ENCODE measurements around the gene SERTM1. TPM values are rescaled to one million over a fixed set of nuclear protein-coding genes. Genes with fewer than 3 reads are reported as not detected.

Gene SERTM1
- total RNA-seq: not detected in 2 replicates

DNA sequence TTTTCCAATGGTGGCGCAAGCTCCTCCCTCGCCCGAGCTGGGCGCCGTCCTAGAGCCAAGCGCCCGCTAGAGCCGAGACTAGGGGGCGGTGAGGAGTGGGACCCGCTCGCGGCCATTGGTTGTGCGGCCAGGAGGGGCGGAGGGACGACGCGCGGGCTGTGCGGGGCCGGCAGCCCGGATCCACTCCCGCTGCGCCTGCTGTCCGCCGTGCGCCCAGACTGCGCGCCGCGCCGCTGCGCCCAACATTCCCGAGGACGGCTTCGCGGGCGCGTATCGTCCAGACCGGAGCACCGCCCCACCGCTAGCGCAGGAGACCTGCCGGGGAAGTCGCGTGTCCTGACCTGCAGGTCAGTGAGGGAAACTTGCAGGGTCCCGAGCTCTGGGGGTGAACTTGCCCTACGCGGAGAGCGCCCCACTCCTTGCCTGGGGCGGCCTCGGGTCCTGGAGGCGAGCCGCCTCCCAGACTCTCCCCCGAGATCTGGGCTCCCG is at the start of gene SERTM1:
TSS of gene SERTM1 (plus strand) at position 183 of the 489 bp plus-strand sequence. CDS start 21,059 bp downstream, outside the sequence.
- Histone ChIP-seq H3K27ac (ENCODE audit: low read depth, low read length) (no peak within 1 kb of the TSS), H3K9me3 (ENCODE audit: low read depth, low read length) (no peaks in the 10 kb centered on the region), H2AFZ (ENCODE audit: low read length) (no peak within 1 kb of the TSS), H3K4me1 (ENCODE audit: insufficient read depth, low read length) (no peaks in the 10 kb centered on the region), H3K4me3 (ENCODE audit: insufficient read depth, low read length) (no peak within 1 kb of the TSS), H4K20me1 (ENCODE audit: insufficient read depth, low read length) (no peaks in the 10 kb centered on the region), H3K4me2 (ENCODE audit: insufficient read depth, low read length) (peak within 1 kb of the TSS; percentile 48), H3K36me3 (ENCODE audit: insufficient read depth, low read length) (no peaks in the 10 kb centered on the region), H3K27me3 (ENCODE audit: insufficient read depth, low read length) (peaks cover 31% of the 10 kb centered on the region), H3K79me2 (ENCODE audit: insufficient read depth, low read length) (no peaks in the 10 kb centered on the region)
- TF ChIP-seq, protein P1, sequence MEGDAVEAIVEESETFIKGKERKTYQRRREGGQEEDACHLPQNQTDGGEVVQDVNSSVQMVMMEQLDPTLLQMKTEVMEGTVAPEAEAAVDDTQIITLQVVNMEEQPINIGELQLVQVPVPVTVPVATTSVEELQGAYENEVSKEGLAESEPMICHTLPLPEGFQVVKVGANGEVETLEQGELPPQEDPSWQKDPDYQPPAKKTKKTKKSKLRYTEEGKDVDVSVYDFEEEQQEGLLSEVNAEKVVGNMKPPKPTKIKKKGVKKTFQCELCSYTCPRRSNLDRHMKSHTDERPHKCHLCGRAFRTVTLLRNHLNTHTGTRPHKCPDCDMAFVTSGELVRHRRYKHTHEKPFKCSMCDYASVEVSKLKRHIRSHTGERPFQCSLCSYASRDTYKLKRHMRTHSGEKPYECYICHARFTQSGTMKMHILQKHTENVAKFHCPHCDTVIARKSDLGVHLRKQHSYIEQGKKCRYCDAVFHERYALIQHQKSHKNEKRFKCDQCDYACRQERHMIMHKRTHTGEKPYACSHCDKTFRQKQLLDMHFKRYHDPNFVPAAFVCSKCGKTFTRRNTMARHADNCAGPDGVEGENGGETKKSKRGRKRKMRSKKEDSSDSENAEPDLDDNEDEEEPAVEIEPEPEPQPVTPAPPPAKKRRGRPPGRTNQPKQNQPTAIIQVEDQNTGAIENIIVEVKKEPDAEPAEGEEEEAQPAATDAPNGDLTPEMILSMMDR (IDR thresholded peaks at IDR 0.05; ENCODE audit: extremely low read depth, low read depth, low read length): no peak
- no peak for DNase-seq (ENCODE audit: insufficient read length, low spot score, missing footprints)

DNA sequence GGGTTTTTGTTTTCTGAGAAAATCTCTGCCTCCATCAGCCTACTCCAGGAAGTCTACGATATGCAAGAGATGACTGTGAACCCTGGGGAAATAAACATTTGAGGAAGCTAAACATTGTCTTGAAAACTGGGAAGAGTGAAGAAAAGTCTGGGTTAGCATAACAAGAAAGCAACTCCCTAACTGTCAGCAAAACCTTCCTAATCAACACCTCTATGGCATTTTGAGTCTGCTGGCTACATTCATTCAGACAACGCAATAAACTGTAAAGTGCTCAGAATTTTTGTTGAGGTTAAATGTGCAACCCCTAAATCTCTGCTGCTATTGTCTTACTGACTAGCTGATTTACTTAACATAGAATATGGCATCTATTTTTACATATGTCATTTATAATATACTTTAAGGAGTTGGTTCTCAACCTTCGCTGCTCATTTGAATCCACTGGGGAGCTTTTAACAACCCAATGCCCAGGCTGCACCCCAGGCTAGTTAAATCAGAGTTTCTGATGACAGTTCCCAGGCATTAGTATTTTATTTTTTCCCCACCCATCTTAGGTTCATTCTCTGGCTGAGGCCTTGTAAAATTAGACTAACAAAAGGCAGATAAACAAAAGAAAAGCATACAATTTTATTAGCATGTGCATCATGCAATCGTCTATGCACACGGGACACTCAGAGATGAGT is 45.3 kb upstream of the SERTM1 start:
- DNase-seq (ENCODE audit: insufficient read length, low spot score, missing footprints): peak; percentile 27
- Histone ChIP-seq H3K36me3 (ENCODE audit: insufficient read depth, low read length) (no peaks in the 10 kb centered on the region), H3K4me1 (ENCODE audit: insufficient read depth, low read length) (no peaks in the 10 kb centered on the region), H3K4me3 (ENCODE audit: insufficient read depth, low read length) (no peak overlapping the region), H2AFZ (ENCODE audit: low read length) (no peak overlapping the region), H3K4me2 (ENCODE audit: insufficient read depth, low read length) (no peak overlapping the region), H4K20me1 (ENCODE audit: insufficient read depth, low read length) (no peaks in the 10 kb centered on the region), H3K9me3 (ENCODE audit: low read depth, low read length) (no peaks in the 10 kb centered on the region), H3K27me3 (ENCODE audit: insufficient read depth, low read length) (no peaks in the 10 kb centered on the region), H3K27ac (ENCODE audit: low read depth, low read length) (no peak overlapping the region), H3K79me2 (ENCODE audit: insufficient read depth, low read length) (no peaks in the 10 kb centered on the region)
- TF ChIP-seq, protein P1 (IDR thresholded peaks at IDR 0.05; ENCODE audit: extremely low read depth, low read depth, low read length): no peak

DNA sequence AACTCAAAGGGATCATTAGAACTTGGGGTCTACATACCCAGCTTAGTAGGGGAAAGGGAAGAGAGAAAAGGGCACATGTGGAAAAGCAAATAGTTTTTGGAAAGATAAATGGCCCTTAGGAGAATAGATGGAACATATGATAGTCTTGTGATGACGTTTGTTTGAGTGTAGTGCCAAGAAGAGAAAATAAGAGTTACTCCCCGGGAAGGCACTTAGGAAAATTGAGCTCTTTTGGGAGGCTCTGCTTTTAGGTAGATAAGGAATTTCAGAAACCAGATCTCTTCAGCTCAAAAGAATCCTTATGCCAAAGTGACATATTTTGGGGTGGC is 44.8 kb upstream of the SERTM1 start:
- H3K4me1 ChIP-seq (ENCODE audit: insufficient read depth, low read length): no peaks in the 10 kb centered on the region
- no peak overlapping the region for H3K4me2 ChIP-seq (ENCODE audit: insufficient read depth, low read length)
- no peak for DNase-seq (ENCODE audit: insufficient read length, low spot score, missing footprints)
- H3K79me2 ChIP-seq (ENCODE audit: insufficient read depth, low read length): no peaks in the 10 kb centered on the region
- no peak overlapping the region for H2AFZ ChIP-seq (ENCODE audit: low read length)
- TF ChIP-seq, protein P1 (IDR thresholded peaks at IDR 0.05; ENCODE audit: extremely low read depth, low read depth, low read length): no peak
- H3K27me3 ChIP-seq (ENCODE audit: insufficient read depth, low read length): no peaks in the 10 kb centered on the region
- no peaks in the 10 kb centered on the region for H3K9me3 ChIP-seq (ENCODE audit: low read depth, low read length)
- no peak overlapping the region for H3K4me3 ChIP-seq (ENCODE audit: insufficient read depth, low read length)
- no peak overlapping the region for H3K27ac ChIP-seq (ENCODE audit: low read depth, low read length)
- H4K20me1 ChIP-seq (ENCODE audit: insufficient read depth, low read length): no peaks in the 10 kb centered on the region
- no peaks in the 10 kb centered on the region for H3K36me3 ChIP-seq (ENCODE audit: insufficient read depth, low read length)

DNA sequence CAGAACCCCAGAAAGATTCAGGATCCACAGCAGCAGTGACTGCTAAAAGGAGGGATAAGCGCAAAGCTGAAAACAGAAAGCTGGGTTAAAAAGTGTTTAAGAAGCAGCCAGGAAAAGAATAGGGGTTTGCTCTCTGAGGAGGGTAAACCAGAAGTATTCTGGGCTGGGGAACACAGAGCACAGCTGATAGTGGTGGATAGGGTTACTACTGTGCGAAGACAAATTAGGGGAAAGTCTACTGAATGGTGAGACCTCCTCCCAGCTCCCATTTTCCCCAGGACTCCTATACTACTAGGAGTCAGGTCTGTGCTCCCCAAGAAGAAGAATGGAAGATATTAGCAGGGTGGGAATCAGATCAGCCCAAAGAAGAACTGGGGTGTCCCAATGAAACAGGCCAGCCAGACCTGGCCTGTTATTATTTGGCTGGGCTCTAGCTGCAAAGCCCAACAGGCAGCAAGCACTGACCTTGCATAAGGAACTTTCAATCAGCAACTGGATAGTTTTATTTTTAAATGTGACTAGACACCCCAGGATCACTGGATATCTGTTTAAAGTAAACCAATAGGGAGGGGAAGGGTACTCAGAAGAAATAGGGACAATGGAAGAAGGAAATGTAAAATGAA is 43.5 kb upstream of the SERTM1 start:
- no peak overlapping the region for H3K4me2 ChIP-seq (ENCODE audit: insufficient read depth, low read length)
- no peaks in the 10 kb centered on the region for H3K27me3 ChIP-seq (ENCODE audit: insufficient read depth, low read length)
- H3K79me2 ChIP-seq (ENCODE audit: insufficient read depth, low read length): no peaks in the 10 kb centered on the region
- H3K9me3 ChIP-seq (ENCODE audit: low read depth, low read length): no peaks in the 10 kb centered on the region
- H3K27ac ChIP-seq (ENCODE audit: low read depth, low read length): no peak overlapping the region
- TF ChIP-seq, protein P1 (IDR thresholded peaks at IDR 0.05; ENCODE audit: extremely low read depth, low read depth, low read length): no peak
- H2AFZ ChIP-seq (ENCODE audit: low read length): no peak overlapping the region
- DNase-seq (ENCODE audit: insufficient read length, low spot score, missing footprints): no peak
- H3K36me3 ChIP-seq (ENCODE audit: insufficient read depth, low read length): no peaks in the 10 kb centered on the region
- H3K4me3 ChIP-seq (ENCODE audit: insufficient read depth, low read length): no peak overlapping the region
- H3K4me1 ChIP-seq (ENCODE audit: insufficient read depth, low read length): no peaks in the 10 kb centered on the region
- no peaks in the 10 kb centered on the region for H4K20me1 ChIP-seq (ENCODE audit: insufficient read depth, low read length)

All from osteoblast (primary cell).